ENCODE results near the gene KIAA1671. TPM values are rescaled to one million over a fixed set of nuclear protein-coding genes. Genes with fewer than 3 reads are reported as not detected.

Gene KIAA1671
- total RNA-seq, 2 experiments from 2014 or later = 12.3 to 14.0 TPM

- Mint-ChIP-seq H3K27me3 (no peaks in the 10 kb centered on the region), H3K27ac (no peak overlapping the region), H3K4me1 (no peaks in the 10 kb centered on the region), H3K36me3 (ENCODE audit: low read depth) (no peaks in the 10 kb centered on the region), H3K9me3 (ENCODE audit: low read depth) (no peaks in the 10 kb centered on the region), H3K4me3 (no peak overlapping the region)
- ATAC-seq = no peak
- intact Hi-C loops (cut with DNase I, micrococcal nuclease) = no loop called here
- CTCF ChIA-PET = interaction anchor here (0.6 to 1.3 kb wide), 2 partner anchors 15 to 35 kb away, joined by 3 read pairs; no protein-coding TSS in a partner anchor
- DNase-seq = no peak
- POLR2A ChIA-PET = interaction anchor here (0.6 kb wide), 1 partner anchor 12 kb away, joined by 4 read pairs; no protein-coding TSS in a partner anchor
These were observed 79.5 kb downstream of the KIAA1671 start for GRCh38 chr22:25032066-25032465.

- no peaks in the 10 kb centered on the region for H3K36me3 Mint-ChIP-seq (ENCODE audit: low read depth)
- POLR2A ChIA-PET = no interaction called here
- intact Hi-C loops (cut with DNase I, micrococcal nuclease) = no loop called here
- peaks cover 3% of the 10 kb centered on the region for H3K27me3 Mint-ChIP-seq
- ATAC-seq (no peak), DNase-seq (no peak)
- H3K9me3 Mint-ChIP-seq (ENCODE audit: low read depth) = no peaks in the 10 kb centered on the region
- H3K4me1 Mint-ChIP-seq = no peaks in the 10 kb centered on the region
- H3K27ac Mint-ChIP-seq = no peak overlapping the region
- CTCF ChIA-PET = no interaction called here
- no peak overlapping the region for H3K4me3 Mint-ChIP-seq
These were observed 83.2 kb downstream of the KIAA1671 start for GRCh38 chr22:25035715-25036114.

GRCh38 chr22:25038239-25038638, 85.7 kb downstream of the KIAA1671 start:
- DNase-seq (no peak), ATAC-seq (no peak)
- Mint-ChIP-seq H3K4me1 (no peaks in the 10 kb centered on the region), H3K27me3 (peaks cover 3% of the 10 kb centered on the region), H3K9me3 (ENCODE audit: low read depth) (no peaks in the 10 kb centered on the region), H3K27ac (no peak overlapping the region), H3K36me3 (ENCODE audit: low read depth) (no peaks in the 10 kb centered on the region), H3K4me3 (no peak overlapping the region)
- CTCF ChIA-PET = no interaction called here
- intact Hi-C loops (cut with DNase I, micrococcal nuclease) = no loop called here
- POLR2A ChIA-PET = no interaction called here

- ChIA-PET CTCF (no interaction called here), POLR2A (no interaction called here)
- ATAC-seq (no peak), DNase-seq (no peak)
- H3K9me3 Mint-ChIP-seq (ENCODE audit: low read depth) = no peaks in the 10 kb centered on the region
- H3K4me1 Mint-ChIP-seq = no peaks in the 10 kb centered on the region
- intact Hi-C loops (cut with DNase I, micrococcal nuclease) = no loop called here
- no peaks in the 10 kb centered on the region for H3K36me3 Mint-ChIP-seq (ENCODE audit: low read depth)
- H3K27me3 Mint-ChIP-seq = peaks cover 3% of the 10 kb centered on the region
- H3K4me3 Mint-ChIP-seq = no peak overlapping the region
- no peak overlapping the region for H3K27ac Mint-ChIP-seq
These were observed 86.3 kb downstream of the KIAA1671 start for GRCh38 chr22:25038771-25039170.

- no peak for DNase-seq
- no peaks in the 10 kb centered on the region for H3K4me1 Mint-ChIP-seq
- no peak overlapping the region for H3K4me3 Mint-ChIP-seq
- H3K27ac Mint-ChIP-seq = no peak overlapping the region
- H3K27me3 Mint-ChIP-seq = peaks cover 3% of the 10 kb centered on the region
- no peaks in the 10 kb centered on the region for H3K36me3 Mint-ChIP-seq (ENCODE audit: low read depth)
- H3K9me3 Mint-ChIP-seq (ENCODE audit: low read depth) = no peaks in the 10 kb centered on the region
- intact Hi-C loops (cut with DNase I, micrococcal nuclease) = no loop called here
- ChIA-PET CTCF (no interaction called here), POLR2A (no interaction called here)
- ATAC-seq = no peak
These were observed 86.7 kb downstream of the KIAA1671 start for GRCh38 chr22:25039255-25039654.

GRCh38 chr22:25039754-25040153, 87.2 kb downstream of the KIAA1671 start:
- Mint-ChIP-seq H3K27ac (no peak overlapping the region), H3K27me3 (peaks cover 3% of the 10 kb centered on the region), H3K9me3 (ENCODE audit: low read depth) (no peaks in the 10 kb centered on the region), H3K4me1 (no peaks in the 10 kb centered on the region), H3K36me3 (ENCODE audit: low read depth) (no peaks in the 10 kb centered on the region), H3K4me3 (no peak overlapping the region)
- intact Hi-C loops (cut with DNase I, micrococcal nuclease) = no loop called here
- POLR2A ChIA-PET = no interaction called here
- DNase-seq (no peak), ATAC-seq (no peak)
- CTCF ChIA-PET = no interaction called here

GRCh38 chr22:25045159-25045558, 92.6 kb downstream of the KIAA1671 start:
- no peak overlapping the region for H3K4me3 Mint-ChIP-seq
- no peaks in the 10 kb centered on the region for H3K9me3 Mint-ChIP-seq (ENCODE audit: low read depth)
- no peaks in the 10 kb centered on the region for H3K27me3 Mint-ChIP-seq
- ChIA-PET POLR2A (no interaction called here), CTCF (interaction anchor here (1.1 kb wide), 1 partner anchor 94 kb away, joined by 3 read pairs; no protein-coding TSS in a partner anchor)
- no peak overlapping the region for H3K27ac Mint-ChIP-seq
- ATAC-seq (no peak), DNase-seq (no peak)
- intact Hi-C loops (cut with DNase I, micrococcal nuclease) = no loop called here
- no peaks in the 10 kb centered on the region for H3K4me1 Mint-ChIP-seq
- no peaks in the 10 kb centered on the region for H3K36me3 Mint-ChIP-seq (ENCODE audit: low read depth)

GRCh38 chr22:25048071-25048470, 95.6 kb downstream of the KIAA1671 start:
- Mint-ChIP-seq H3K4me3 (no peak overlapping the region), H3K4me1 (peaks cover under 1% of the 10 kb centered on the region), H3K27me3 (peaks cover under 1% of the 10 kb centered on the region), H3K36me3 (ENCODE audit: low read depth) (no peaks in the 10 kb centered on the region), H3K9me3 (ENCODE audit: low read depth) (peaks cover 14% of the 10 kb centered on the region), H3K27ac (no peak overlapping the region)
- DNase-seq (no peak), ATAC-seq (no peak)
- CTCF ChIA-PET = interaction anchor here (0.6 to 6.3 kb wide), 16 partner anchors 9 to 382 kb away, joined by 3 to 79 read pairs (median 4); partner anchors contain the start of genes KIAA1671 and LHFPL7
- intact Hi-C loops (cut with DNase I, micrococcal nuclease) = loop anchor here (1.0 to 2.0 kb wide), 3 partner anchors 96 to 279 kb away; partner anchors contain the start of gene KIAA1671 (in 2 of the 2)
- POLR2A ChIA-PET = no interaction called here

GRCh38 chr22:25048659-25049647, 96.4 kb downstream of the KIAA1671 start:
- Mint-ChIP-seq H3K4me3 (no peak overlapping the region), H3K27me3 (peaks cover 2% of the 10 kb centered on the region), H3K36me3 (ENCODE audit: low read depth) (no peaks in the 10 kb centered on the region), H3K9me3 (ENCODE audit: low read depth) (peaks cover 14% of the 10 kb centered on the region), H3K27ac (no peak overlapping the region), H3K4me1 (peaks cover 5% of the 10 kb centered on the region)
- DNase-seq (peak; percentile 86), ATAC-seq (peak; percentile 97)
- POLR2A ChIA-PET = no interaction called here
- intact Hi-C loops (cut with DNase I, micrococcal nuclease) = loop anchor here (1.0 to 2.0 kb wide), 3 partner anchors 97 to 280 kb away; partner anchors contain the start of gene KIAA1671 (in 2 of the 2)
- CTCF ChIA-PET = interaction anchor here (0.6 to 6.3 kb wide), 30 partner anchors 11 to 292 kb away, joined by 3 to 79 read pairs (median 4); partner anchors contain the start of genes KIAA1671 and LHFPL7

GRCh38 chr22:25049770-25050169, 97.3 kb downstream of the KIAA1671 start:
- H3K27ac Mint-ChIP-seq = no peak overlapping the region
- H3K36me3 Mint-ChIP-seq (ENCODE audit: low read depth) = no peaks in the 10 kb centered on the region
- POLR2A ChIA-PET = no interaction called here
- H3K27me3 Mint-ChIP-seq = peaks cover 2% of the 10 kb centered on the region
- DNase-seq (no peak), ATAC-seq (no peak)
- no peak overlapping the region for H3K4me3 Mint-ChIP-seq
- CTCF ChIA-PET = interaction anchor here (0.8 to 6.3 kb wide), 18 partner anchors 9 to 292 kb away, joined by 3 to 79 read pairs (median 4); partner anchors contain the start of genes KIAA1671 and LHFPL7
- intact Hi-C loops (cut with DNase I, micrococcal nuclease) = loop anchor here in 1 of 2 experiments (2.0 kb wide), 1 partner anchor 281 kb away; no protein-coding TSS in a partner anchor
- peaks cover 14% of the 10 kb centered on the region for H3K9me3 Mint-ChIP-seq (ENCODE audit: low read depth)
- H3K4me1 Mint-ChIP-seq = peaks cover 11% of the 10 kb centered on the region

GRCh38 chr22:25050566-25050965, 98.0 kb downstream of the KIAA1671 start:
- DNase-seq (no peak), ATAC-seq (no peak)
- H3K4me1 Mint-ChIP-seq = peaks cover 17% of the 10 kb centered on the region
- H3K36me3 Mint-ChIP-seq (ENCODE audit: low read depth) = no peaks in the 10 kb centered on the region
- ChIA-PET CTCF (interaction anchor here (0.5 to 6.3 kb wide), 17 partner anchors 8 to 209 kb away, joined by 3 to 79 read pairs (median 5); partner anchors contain the start of genes KIAA1671 and LHFPL7), POLR2A (no interaction called here)
- no peak overlapping the region for H3K27ac Mint-ChIP-seq
- peaks cover 2% of the 10 kb centered on the region for H3K27me3 Mint-ChIP-seq
- intact Hi-C loops (cut with DNase I, micrococcal nuclease) = no loop called here
- H3K9me3 Mint-ChIP-seq (ENCODE audit: low read depth) = peaks cover 14% of the 10 kb centered on the region
- no peak overlapping the region for H3K4me3 Mint-ChIP-seq

All from activated CD4-positive, alpha-beta T cell treated with anti-CD3 and anti-CD28 coated beads for 36 hours (primary cell).